Measurements from ENCODE around the gene KCNC4. TPM values are rescaled to one million over a fixed set of nuclear protein-coding genes. Genes with fewer than 3 reads are reported as not detected.

Gene KCNC4
- total RNA-seq, 4 donors from 2014 or later: 4.8 to 9.4 (median 7.7) TPM

DNA sequence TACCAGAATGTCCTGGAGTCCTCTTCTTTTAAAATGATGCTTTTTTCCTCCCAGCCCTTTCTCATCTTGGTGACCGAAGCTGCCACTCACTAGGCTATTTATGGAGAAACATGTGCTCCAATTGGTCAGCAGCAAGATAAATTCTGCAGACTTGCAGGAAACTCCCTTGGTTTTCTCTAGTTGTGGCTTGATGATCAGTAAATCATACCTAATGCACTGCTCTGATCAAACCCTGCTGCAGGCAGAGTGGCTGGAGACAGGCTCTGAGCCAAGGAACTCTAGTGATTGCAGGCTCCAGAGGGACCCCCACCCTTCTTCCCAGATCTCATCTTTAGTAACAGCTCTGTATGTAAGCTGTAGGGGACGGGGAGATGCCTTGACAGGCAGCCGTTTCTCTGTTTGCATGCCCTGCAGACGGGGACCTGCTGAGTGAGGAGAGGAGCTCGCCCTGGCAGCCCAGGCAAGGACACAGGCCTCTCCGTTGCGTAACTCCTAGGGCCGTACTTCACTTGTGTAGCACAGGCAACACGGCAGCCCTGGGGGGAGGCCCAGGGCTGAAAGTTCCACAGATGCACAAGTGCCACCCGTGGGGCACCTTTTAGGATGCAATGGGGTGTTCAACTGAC is 45.3 kb upstream of the KCNC4 start:
- TF ChIP-seq, protein P1, sequence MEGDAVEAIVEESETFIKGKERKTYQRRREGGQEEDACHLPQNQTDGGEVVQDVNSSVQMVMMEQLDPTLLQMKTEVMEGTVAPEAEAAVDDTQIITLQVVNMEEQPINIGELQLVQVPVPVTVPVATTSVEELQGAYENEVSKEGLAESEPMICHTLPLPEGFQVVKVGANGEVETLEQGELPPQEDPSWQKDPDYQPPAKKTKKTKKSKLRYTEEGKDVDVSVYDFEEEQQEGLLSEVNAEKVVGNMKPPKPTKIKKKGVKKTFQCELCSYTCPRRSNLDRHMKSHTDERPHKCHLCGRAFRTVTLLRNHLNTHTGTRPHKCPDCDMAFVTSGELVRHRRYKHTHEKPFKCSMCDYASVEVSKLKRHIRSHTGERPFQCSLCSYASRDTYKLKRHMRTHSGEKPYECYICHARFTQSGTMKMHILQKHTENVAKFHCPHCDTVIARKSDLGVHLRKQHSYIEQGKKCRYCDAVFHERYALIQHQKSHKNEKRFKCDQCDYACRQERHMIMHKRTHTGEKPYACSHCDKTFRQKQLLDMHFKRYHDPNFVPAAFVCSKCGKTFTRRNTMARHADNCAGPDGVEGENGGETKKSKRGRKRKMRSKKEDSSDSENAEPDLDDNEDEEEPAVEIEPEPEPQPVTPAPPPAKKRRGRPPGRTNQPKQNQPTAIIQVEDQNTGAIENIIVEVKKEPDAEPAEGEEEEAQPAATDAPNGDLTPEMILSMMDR (IDR thresholded peaks at IDR 0.05): no peak
- TF ChIP-seq POLR2A (IDR thresholded peaks at IDR 0.05): no peak
- DNase-seq (ENCODE audit: low spot score in 2 of 2): no peak
- no peak overlapping the region for H3K4me3 ChIP-seq (ENCODE audit: low read depth, poor library complexity, severe bottlenecking)
- 31 to 66% methylated on average over 8 to 9 of the region's 10 CpGs for WGBS, 2 donors
- intact Hi-C loops (cut with DNase I; ENCODE audit: low total_unique reads): no loop called here

DNA sequence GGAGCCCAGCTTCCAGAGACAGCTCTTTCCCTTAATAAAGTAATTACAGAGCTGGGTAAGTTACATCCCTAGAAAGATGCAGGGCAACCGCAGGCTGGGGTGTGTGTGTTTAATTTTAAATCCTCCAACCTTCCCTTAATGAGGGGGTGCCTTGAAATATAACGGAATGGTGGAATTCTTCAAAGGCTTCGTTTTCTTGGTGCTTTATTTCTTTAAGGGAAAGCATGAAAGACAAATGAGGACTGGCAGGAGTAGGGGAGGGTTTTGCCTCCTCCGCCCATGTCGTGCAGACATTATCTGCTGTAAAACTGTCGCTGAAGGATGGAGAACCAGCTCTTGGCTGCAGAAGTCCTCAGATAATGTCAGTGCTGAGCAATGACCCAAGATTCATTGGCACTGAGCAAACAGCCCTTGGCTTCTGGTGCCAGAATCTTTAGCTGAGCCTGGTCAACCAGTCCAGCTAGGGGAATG is 44.3 kb upstream of the KCNC4 start:
- no peak overlapping the region for H3K4me3 ChIP-seq (ENCODE audit: low read depth, poor library complexity, severe bottlenecking)
- 72 to 74% methylated on average over 6 of the region's 6 CpGs for WGBS, 2 donors
- DNase-seq (ENCODE audit: low spot score in 2 of 2): no peak
- intact Hi-C loops (cut with DNase I; ENCODE audit: low total_unique reads): no loop called here
- no peak for TF ChIP-seq POLR2A (IDR thresholded peaks at IDR 0.05)
- TF ChIP-seq, protein P1 (IDR thresholded peaks at IDR 0.05): no peak

GRCh38 chr1:110166861-110167260 is 43.3 kb upstream of the KCNC4 start:
- no peak for DNase-seq (ENCODE audit: low spot score in 2 of 2)
- no peak overlapping the region for H3K4me3 ChIP-seq (ENCODE audit: low read depth, poor library complexity, severe bottlenecking)
- intact Hi-C loops (cut with DNase I; ENCODE audit: low total_unique reads): no loop called here
- 88 to 95% methylated on average over 11 of the region's 11 CpGs for WGBS, 2 donors
- TF ChIP-seq, protein P1 (IDR thresholded peaks at IDR 0.05): no peak
- no peak for TF ChIP-seq POLR2A (IDR thresholded peaks at IDR 0.05)

- TF ChIP-seq, protein P1 (IDR thresholded peaks at IDR 0.05): no peak
- TF ChIP-seq POLR2A (IDR thresholded peaks at IDR 0.05): no peak
- no peak for DNase-seq (ENCODE audit: low spot score in 2 of 2)
- WGBS, 2 donors: 52 to 61% methylated on average over 13 of the region's 13 CpGs
- H3K4me3 ChIP-seq (ENCODE audit: low read depth, poor library complexity, severe bottlenecking): no peak overlapping the region
- intact Hi-C loops (cut with DNase I; ENCODE audit: low total_unique reads): no loop called here
Measured at GRCh38 chr1:110170766-110171733, 39.1 kb upstream of the KCNC4 start.

- intact Hi-C loops (cut with DNase I; ENCODE audit: low total_unique reads): no loop called here
- DNase-seq (ENCODE audit: low spot score in 2 of 2): no peak
- 86% methylated on average over 10 of the region's 10 CpGs for WGBS, 2 donors
- TF ChIP-seq, protein P1 (IDR thresholded peaks at IDR 0.05): no peak
- TF ChIP-seq POLR2A (IDR thresholded peaks at IDR 0.05): no peak
- no peak overlapping the region for H3K4me3 ChIP-seq (ENCODE audit: low read depth, poor library complexity, severe bottlenecking)
Measured at GRCh38 chr1:110172001-110172400, 38.1 kb upstream of the KCNC4 start.
